ENCODE results near the gene GRIN3A.
"Not testable (repeated sequence)": the region's sequence is repeated elsewhere in the genome, so short reads cannot be mapped to it uniquely, and the experiment has no call there.

The GRIN3A gene

DNA sequence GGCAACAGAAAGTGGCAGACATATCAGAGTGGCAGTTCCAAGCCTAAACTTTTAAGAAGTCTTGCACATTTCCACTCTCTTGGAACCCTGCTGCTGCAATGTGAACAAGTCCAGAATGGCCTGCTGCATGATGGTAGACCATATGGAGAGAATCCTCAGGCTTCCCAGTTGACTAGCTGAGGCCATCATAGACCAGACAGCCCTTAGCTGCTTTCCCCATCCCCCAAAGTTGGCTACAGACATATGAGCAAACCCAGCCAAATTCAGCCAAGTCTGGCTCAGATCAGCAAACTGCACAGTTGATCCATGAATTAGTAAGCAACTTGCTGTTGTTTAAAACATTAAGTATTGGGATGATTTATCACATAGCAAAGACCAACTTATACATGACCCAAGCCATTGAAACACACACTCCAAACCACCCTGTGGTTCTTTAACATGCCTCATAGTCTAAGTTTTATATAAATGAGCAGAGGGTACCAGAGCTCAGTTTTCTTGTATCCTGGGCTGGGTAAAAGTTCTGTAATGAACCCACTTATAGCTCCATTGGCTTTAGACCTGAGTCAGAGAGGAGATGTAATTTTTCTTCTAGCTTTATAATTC, 163.6 kb downstream of the GRIN3A start:
- no peak for DNase-seq

DNA sequence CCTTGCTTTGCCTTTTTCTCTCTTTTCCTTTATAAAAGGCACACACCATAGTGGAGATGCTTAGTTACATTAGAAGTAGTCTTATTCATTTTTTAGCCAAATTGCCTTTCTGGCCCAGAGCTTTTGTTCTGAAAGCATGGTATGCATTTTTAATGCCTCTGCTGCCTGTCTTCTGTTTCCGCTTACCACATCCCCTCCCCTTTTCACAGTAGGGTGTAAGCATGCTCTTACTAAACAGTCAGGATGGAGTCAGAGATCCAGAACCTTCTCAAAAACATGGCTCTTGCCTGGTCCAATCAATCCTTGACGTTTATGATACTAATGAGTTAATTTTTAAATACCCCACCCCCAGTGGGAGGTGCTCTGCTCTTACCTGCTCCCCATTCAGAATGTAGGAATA, 166.1 kb downstream of the GRIN3A start:
- DNase-seq, result no peak

DNA sequence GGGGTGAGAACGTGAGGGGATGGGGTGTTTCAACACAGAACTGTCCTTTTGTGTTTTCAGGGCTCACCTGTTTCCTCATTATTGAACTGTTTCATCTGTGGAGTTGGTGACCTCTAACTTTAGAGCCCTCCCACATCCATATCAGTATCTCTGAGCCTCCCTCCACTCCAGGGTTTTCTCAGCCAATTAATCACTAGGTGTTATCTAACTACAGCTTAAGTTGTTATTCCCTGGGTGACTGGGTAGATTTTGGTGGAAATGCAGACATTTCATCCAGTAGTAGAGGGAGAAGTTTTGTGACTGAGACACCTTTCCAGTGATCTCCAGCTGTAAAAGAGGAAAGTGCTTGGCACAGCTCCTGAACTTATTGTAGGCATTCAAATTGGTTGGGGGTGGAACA, 167.3 kb downstream of the GRIN3A start:
- no peak for DNase-seq

DNA sequence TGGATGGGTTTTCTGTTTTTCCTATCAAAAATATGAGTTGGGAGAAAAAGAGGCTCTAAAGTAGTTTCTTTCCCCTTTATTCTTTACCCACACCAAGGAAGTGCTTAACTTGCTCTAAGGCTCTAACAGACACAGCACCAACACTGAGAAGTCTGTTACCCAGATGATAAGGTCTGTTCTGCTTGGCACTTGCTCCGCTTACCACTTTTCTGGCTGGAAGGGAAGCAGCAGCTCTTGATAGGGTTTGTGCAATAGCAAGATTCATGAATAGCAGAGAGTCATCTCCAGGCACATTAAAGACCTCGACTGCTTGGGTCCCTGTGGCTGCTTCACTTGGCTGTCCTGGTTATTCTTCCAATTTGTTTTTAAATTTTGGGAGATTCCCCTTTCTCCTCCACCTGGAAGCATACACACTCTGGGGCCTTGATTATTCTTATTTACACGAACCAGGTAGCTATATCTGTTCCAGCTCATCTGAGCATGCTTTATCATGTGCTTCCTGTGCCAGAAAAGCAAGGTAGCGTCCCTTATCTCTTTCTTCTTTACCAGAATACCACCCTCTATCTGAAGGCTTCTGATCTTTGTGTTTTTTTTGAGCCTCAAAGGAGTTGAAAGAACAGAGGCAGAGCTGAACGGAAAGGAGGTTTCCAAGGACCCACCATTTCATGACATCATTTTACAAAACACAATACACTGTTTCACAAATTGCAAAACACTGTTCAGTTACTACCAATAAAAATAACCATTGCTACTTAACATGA, 168.5 kb downstream of the GRIN3A start:
- no peak for DNase-seq

DNA sequence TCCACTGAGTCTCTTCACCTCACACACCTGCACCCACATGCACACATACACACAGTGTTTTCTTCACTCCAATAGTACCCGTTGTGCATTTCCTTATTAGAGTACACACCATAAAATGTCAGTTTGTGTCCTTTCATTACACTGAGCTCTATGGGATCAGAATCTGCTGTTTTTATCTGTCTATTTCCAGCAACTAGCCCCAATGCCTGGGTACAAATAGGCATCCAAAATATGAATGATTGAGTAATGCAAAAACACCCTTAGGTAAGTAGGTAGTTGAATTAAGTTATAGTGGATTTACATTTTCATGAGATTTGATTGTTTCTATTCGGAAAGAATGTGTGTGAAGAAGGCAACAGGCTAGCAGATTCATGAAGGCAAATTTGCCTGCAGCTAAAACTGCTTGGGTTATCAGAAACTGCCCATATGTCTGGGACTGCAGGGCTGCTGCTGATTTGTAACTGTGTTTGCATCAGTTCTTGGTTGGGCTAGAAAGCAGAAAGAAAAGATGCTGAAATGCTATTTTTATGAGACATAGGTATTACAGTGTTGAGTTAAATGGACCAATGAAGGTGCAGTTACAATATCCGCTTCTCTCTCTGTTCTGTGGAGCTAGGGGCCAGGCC, 170.6 kb downstream of the GRIN3A start:
- DNase-seq, result no peak

DNA sequence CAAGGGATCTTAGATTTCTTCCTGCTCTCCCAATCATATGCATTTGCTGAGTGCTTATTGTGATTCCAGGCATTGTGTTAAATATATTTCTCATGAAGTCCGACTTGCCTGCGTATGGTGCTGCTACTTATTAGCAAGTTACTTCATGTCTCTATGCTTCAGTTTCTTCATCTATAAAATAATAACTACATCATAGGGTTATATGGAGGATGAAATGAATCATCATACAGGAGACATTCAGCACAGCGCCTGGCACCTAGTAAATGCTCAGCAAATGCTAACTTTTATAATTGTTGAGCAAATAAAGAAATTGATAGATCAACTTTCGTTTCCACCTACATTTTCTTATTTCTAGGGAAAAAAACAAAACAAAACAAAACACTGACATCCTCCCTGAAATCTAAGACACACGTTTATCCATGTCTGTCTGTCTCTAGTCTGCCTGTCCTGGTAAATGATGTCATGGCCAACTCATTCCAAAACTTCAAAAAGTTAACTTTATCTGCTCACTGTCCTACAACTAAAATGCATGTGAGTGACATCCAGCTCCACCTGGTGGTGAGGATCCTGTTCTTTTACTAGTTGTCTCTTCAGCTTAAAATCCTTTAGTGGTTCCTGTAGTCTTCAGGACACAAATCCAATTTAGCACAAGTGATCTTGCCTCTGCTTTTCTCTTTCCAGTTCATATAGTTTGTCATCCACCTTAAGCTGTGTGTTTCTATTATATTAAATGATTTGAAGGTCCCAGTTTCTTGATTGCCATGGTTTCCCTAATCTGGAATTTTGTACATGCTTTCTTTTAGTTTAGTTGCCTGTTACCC, 171.3 kb downstream of the GRIN3A start:
- no peak for DNase-seq

DNA sequence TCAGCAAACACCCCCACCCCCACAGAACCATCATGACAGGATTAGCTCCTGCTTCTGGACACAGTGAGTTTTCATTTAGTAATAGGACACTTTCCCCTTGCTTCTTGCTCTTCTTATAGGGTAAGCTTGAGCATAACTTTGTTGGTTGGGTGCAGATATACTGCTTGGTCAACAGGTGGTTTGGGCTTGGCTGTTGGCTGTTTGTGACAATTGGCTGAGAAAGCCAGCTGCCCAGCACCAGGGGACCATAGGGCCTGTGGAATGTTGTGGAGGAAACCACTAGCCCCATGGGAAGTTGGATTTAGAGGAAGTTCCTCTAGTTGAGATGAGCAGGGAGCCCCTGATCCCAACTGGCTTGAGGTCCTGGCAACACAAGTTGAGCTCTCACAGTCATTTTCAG, 174.2 kb downstream of the GRIN3A start:
- no peak for DNase-seq

DNA sequence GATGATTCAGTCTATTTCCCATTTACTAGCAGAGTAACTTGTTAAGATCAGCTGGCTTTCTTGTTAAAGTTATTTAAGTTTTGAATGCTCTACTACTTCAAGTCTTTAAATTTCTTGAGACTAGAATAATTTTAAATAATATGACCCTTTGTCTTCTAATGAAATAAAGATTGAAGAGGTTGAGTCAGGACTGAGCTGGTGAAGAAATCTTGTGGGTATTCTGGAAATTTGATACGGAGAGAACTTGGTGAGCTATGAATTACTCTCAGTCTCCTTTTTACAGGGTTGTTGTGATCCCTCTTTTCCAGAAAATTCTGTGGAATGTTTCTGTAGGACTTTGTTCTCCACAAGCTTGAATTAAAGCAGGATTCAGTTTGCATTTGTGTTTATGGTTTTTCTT, 175.5 kb downstream of the GRIN3A start:
- DNase-seq, result no peak

DNA sequence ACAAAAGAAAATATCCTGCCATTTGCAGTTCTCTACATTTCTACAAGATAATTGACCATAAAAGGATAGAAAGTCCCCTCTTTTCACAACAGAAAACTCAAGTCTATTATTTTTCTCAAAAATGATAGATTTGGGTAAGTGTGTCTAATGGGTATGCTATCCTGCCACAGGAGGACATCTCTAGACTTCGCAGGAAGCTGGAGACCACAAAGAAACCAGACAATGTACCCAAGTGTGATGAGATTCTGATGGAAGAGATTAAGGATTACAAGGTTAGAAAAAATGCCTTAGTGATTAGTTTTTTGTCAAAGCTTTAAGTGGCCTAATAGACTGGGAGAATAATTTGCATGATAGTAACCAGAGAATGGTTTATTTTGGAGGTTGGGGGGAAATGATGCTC, 176.7 kb downstream of the GRIN3A start:
- DNase-seq, result no peak

DNA sequence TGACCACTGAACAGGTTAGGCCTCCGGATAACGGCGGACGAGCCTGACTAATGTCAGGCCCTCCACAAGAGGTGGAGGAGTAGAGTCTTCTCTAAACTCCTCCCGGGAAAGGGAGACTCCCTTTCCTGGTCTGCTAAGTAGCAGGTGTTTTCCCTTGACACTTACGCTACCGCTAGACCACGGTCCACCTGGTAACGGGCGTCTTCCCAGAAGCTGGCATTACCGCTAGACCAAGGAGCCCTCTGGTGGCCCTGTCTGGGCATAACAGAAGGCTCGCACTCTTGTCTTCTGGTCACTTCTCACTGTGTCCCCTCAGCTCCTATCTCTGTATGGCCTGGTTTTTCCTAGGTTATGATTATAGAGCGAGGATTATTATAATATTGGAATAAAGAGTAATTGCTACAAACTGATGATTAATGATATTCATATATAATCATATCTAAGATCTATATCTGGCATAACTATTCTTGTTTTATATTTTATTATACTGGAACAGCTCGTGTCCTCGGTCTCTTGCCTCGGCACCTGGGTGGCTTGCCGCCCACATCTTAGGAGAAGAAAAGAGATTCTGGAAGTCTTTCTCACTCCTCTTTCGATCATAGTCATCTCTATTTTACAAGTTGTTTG, 188.9 kb downstream of the GRIN3A start:
- DNase-seq, result not testable (repeated sequence)

DNA sequence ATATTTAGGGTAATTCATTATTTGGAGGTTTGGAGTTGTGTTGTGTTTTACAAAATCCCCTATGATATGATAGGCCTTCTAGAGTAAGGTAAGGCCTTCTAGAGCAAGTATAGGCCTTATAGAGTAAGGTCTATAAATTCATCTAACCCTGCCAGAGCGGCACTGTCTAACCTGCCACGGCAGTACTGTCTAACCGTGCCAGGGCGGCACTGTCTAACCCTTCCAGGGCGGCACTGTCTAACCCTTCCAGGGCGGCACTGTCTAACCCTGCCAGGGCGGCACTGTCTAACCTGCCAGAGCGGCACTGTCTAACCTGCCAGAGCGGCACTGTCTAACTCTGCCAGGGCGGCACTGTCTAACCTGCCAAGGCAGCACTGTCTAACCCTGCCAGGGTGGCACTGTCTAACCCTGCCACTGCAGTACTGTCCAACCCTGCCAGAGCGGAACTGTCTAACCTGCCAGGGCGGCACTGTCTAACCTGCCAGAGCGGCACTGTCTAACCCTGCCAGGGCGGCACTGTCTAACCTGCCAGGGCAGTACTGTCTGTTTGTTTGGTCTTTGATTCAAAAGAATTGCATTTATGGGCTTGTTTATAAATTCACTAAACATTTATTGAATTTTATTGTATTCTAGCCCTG, 195.2 kb downstream of the GRIN3A start:
- DNase-seq, result no peak

DNA sequence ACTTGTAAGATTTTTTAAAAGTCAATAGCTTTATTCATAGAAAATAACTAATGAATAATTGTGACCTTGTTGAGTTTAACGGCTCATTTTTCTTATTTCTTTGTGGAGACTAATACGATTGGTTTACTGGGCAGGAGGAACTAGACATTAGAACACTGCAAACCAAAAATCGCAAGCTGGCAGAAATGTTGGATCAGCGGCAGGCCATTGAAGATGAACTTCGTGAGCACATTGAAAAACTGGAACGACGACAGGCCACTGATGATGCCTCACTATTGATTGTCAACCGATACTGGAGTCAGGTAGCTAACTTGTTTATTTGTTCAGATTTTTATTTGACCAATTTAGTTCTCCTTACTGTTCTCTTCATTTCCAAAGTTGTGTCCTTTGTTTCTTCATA, 198.4 kb downstream of the GRIN3A start:
- no peak for DNase-seq

DNA sequence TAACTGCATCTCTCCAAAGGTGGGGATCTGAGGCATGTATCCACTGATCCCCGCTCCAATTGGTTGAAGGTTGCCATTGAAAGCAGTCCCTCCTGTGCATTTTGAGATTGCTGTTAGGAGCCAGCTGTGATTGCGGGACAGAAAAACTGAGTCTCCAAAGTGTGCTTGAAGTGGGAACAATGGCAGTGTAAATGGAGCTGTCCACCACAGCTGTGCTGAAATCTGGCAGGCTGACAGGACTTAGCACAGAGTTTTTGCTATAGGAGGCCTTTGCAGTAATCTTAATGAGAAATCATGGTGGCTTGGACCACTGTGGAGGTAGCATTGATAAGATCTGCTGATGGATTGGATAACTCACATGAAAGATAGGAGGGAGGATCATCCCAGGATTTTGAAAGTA, 201.5 kb downstream of the GRIN3A start:
- no peak for DNase-seq

DNA sequence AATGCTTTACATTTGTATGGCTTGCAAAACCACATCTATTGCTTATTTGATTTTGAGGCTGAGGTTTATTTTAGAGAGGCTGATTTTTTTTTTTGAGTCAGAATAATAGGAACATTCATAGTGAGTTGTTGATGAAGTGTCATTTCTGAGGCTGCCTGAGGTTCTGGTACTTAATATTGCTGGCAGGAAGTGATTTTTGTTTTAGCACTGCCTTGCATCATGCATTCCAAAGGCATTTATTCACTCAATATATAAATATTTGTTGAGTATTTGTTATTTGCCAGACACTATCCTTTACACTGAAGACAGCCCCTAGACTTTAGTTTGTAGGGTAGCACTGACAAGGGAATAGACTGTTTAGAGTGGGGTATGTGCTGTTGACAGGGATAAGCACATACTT, 202.1 kb downstream of the GRIN3A start:
- no peak for DNase-seq

DNA sequence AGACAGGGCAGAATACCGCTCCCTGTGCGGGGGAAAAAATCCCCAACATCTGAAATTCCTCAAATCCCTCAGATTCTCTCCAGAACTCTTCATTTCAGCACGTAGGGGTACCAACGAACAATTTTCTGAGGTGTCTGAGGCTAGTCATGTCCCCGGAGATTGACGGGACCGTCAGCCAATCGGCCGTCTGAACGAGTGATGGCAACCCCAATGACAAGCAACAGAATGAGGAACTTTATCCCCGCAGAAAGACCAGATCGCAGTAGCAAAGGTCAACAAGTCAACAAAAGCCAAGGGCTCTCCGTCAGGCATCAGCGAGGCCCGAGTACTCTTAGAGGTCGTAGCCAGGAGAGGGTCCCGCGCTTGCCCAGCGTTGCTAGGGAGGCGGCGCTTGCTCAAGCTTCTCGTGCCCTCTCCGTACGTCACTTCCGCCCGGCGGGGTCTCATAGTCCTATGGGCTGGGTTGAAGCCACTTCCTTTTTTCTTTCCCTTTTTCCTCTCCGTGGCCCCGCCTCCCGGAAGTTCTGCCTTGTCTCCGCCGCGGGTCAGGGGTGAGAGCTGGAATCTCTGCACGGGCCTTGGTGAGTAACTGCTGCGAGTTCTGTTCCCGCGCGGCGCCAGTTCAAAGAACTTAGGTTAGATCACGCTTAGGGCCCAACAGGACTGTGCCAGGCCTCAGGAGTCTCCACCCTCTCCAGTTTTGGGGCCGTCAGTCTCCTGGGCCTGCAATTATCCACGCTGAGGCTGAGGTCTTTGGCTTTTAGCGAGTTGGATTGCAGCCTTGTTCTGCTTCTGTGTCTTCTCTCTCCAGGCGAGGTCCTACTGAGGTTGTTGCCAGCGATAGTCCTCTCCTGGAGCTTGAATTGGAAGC, 204.9 kb downstream of the GRIN3A start, which contains the start of gene RNF20:
RNF20 (plus strand) TSS at position 520 of the 871 bp plus-strand sequence. CDS start 1,571 bp downstream, outside the sequence.
- peak; percentile 99 for DNase-seq

DNA sequence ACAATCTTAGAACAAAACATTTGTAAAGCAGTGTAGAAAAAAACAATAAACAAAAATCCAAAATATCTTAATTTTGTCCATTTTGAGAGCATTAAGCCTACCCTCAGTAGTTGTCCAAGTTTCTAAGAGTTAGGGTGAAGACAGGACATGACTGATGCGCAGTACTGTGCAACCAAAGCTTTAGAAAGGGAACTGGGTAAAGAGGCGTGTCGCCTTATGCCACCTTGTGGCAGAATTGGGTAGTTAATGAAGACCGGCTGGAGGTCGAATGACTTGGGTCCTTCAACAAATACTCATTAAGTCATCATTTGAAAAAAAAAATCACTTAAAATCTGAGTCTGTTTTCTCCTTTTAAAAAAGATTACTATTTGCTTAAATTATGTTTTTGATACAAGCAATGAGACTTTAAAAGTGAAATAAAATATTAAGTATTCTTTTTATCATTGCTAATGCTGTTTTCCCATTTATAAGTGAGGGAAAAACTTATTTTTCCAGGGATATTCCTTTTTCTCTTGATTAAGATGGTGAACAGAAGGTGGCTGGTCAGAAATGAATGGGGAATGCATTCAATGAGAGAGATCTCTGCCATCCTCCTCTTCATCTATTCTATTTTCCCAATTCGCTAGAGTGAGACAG, 208.3 kb downstream of the GRIN3A start:
- DNase-seq, result peak; percentile 65

DNA sequence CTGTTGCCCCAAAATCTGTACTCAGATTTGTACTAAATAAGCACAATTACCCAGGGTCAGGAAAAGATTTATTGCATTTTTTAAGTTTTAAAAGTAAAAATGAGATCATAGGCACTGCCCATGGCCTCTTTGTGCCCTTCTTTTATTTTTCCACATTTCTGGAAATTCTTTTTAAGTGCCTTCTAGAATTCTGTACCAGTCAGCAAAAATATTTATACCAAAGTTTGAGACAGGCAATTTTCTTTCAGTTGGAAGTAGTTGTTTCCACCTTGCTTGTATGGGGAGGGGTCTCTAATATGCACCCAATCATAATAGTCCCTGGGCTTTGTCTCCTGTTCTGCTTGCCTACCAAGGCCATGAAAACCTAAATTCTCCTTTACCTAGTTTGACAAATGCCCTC, 210.4 kb downstream of the GRIN3A start:
- DNase-seq, result no peak

DNA sequence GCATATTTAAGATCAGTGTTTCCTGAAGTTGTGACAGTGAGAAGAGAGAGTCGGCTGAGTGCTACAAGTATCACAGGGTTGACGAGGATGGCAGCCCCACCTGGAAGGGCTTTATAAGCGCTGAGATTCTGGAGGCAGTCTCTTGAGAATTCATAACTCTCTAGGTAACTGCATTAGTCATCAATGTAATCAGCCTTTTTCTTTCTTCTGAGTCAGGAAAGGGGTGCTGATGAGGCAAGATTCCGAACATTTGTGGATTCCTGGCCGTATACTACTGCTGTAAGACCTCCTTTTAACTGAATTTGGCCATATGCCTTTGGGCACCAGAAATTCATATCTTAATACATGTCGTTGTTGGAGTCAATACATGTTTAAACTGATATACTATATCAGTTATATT, 211.4 kb downstream of the GRIN3A start:
- no peak for DNase-seq

DNA sequence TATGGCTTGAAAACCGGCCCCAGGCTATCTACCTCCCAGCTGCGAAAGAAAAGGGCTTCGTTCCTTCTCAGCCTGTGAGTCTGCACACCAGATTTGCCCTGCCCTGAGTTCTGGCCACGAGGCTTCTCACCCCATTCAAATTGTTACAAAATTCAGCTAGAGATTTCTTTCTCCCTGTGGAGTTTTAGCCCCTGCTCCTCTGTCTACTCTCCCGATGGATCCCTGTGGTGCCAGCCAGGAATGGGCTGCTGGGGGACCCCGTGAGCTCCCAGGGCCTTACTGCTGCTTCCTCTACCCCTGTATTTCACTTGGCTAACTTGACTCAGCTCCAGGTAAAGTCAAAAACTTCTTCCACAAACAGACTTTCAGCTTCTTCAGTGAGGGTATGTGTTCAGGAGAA, 214.1 kb downstream of the GRIN3A start:
- DNase-seq, result no peak

Measured in NCI-H1092 (cell line).